Frontal cortex (tissue), 4 donors: ENCODE data around the gene GORASP2. TPM values are rescaled to one million over a fixed set of nuclear protein-coding genes. Genes with fewer than 3 reads are reported as not detected.

ENCODE experiments used
- DNase-seq, 2 donors: peaks; one replicate each; pipeline ENCODE4 v3.0.0; 2012; ENCODE audit warnings: low spot score in 2 of 2
- FAIRE-seq: peaks from 2 replicates; lab custom pipeline; 2012; peaks lifted over from hg19 to GRCh38; lab: Jason Lieb, UNC
- total RNA-seq: library from RNA; depleted of rRNA; stranded (reverse); fragments of >200 nt; gene quantifications from one replicate; pipeline ENCODE4 v1.2.3, GENCODE V29; 2014
- donor health status: control.
- donor health status: control.
- donor health status: control.

The GORASP2 gene
- total RNA-seq, 1 donor from 2014 or later, result 21.6 TPM

GRCh38 chr2:170986566-170987258, 57.7 kb downstream of the GORASP2 start:
- FAIRE-seq (no peak), DNase-seq (no peak)

DNA sequence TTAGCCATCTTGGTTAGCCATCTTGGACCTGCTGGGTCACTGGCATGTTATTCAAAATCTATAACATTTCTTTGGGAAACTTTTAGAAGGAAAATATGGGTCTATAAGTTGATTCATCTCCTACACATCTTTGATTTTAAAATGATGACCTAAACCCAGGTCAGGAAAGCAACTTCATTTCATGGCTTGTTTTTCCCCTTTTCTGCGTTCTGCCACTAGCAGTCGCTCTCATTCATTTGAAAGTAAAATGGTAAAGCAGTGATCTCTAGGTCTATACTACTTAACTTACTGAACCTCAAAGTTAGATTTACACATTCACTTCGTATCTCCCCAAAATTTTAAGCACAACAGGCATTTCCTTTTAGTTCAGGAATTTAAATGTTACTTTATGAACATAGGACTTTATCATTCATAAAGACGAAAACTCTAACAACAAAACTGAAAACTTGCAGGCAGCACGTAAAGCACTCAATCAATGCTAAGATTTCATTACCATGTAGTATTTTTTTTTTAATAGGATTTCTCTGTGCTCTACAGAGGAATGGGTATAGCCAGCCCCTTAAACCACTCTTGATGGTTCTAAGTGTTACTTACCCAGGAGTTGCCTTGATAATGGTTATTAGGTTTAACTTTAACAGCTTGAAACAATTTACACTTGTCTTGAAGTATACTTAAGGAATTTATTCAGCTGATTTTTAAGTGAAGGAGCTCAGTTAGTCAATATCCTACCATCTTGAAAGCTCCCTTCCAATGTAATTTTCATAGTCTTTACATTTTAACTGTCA, 62.5 kb downstream of the GORASP2 start:
- FAIRE-seq (no peak), DNase-seq (no peak)

GRCh38 chr2:170996316-170996715, 67.3 kb downstream of the GORASP2 start:
- DNase-seq (no peak), FAIRE-seq (no peak)

DNA sequence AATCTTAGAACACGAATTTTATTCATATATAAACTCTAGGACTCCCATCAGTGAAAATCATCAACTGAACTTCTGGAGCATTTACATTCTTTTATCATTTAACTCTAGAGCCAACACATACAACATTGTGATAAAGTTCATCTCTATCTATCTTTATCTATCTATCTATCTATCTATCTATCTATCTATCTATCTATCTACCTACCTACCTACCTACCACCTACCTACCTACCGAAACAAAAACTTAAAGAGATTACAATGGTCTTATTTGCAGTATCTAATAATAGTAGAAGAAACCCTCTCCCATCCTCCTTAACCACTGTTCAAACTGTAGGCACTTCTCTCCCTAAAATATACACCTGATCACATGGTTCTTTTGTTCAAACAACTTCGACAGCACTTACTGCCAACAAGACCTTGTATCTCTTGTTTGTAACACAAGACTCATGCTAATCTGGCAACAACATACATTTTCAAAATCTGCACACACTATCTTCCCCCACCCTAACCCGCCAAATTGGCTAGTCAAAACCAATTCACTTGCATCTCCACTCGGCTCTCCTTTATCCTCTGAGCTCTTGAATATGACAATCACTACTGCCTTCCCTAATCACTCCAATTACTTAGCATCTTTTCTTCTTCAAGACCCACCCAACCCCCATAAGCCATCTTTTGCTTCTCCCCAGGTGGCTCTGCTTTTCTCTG, 69.0 kb downstream of the GORASP2 start:
- FAIRE-seq (no peak), DNase-seq (no peak)

DNA sequence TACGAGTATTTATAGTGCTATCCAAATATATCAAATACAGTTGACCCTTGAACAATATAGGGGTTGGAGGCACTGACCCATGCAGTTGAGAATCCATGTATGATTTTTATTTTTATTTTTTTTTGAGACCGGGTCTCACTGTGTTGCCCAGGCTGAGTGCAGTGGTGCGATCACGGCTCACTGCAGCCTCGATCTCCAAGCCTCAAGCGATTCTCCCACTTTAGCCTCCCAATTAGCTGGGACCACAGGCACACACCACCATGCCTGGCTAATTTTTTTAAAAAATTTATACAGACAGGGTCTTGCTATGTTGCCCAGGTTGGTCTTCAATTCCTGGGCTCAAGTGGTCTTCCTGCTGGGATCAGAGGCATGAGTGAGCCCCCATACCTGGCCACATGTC, 70.6 kb downstream of the GORASP2 start:
- DNase-seq (no peak), FAIRE-seq (no peak)

DNA sequence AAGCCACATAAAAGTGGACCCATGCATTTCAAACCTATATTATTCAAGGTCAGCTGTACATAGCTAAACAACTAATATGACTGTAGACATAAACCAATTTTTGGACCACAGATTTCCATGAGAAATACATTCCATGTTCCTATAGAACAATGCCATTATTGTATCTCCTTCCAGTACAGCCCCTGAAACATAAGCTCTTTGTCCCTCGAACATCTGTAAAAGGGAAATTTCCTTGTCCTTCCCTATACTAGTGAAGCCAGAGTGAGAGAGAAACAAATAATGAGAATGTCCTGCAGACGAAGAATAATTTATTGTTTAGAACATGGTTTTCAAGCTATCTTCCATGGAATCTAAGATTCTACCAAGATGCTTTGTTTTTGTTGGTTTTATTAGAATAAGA, 75.3 kb downstream of the GORASP2 start:
- no peak for FAIRE-seq

DNA sequence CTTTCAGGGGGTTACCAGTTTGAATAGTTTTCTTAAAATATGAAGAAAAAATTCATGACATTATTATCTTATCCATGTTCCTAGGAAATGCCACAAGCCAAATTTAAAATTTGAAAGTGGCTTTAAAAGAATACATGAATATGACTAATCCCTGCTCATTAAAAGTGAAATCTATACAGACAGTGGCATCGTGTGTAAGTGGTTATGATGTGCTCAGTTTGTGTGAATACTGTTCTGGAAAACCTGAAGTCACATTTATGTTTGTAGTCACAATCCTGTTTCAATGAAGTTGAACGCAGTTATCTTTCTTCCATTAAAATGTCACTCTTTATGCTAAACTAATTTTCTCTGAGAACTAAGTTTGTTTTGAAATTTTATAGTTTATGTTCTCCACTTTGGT, 75.8 kb downstream of the GORASP2 start:
- DNase-seq, result no peak
- no peak for FAIRE-seq

More for the DNA sequence above, 75.3 kb downstream of the GORASP2 start:
- no peak for DNase-seq

GRCh38 chr2:171008550-171009205, 79.6 kb downstream of the GORASP2 start:
- FAIRE-seq (no peak), DNase-seq (no peak)

DNA sequence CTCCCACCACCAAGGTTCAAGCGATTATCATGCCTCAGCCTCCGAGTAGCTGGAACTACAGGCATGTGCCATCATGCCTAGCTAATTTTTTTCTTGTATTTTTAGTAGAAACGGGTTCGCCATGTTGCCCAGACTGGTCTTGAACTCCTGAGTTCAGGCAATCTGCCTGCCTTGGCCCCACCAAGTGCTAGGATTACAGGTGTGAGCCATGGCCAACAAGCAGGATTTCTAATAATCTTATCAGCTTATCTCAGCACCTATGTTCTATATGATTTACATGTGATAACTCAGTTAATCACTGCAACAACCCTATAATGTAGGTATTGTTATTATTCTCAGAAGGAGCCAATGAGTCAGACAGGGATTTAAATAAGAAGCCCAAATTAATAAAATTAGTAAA, 80.3 kb downstream of the GORASP2 start:
- FAIRE-seq (no peak), DNase-seq (no peak)

DNA sequence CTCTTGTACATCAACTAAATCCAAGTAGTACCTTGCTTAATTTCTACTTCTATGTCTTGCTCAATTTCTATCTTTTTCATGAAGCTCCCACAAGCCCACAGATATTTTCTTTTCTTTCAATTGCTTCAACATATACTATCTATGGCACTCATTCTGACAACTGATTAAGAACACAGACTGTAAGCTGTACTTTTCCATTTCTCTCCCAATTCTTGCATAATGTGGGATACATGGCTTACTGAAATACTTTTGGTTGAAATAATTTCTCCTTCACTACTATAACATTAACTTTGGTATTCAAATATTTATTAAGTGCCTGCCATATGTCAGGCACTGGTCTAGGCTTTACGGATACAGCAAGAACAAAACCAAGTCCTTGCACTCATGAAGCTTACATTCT, 84.8 kb downstream of the GORASP2 start:
- no peak for DNase-seq
- no peak for FAIRE-seq

- DNase-seq (no peak), FAIRE-seq (no peak)
Measured at GRCh38 chr2:171016125-171016524, 87.1 kb downstream of the GORASP2 start.

Other genes starting within 250 kb of the GORASP2 start
- 0.82 TPM for gene SP5, start 213.9 kb upstream of the GORASP2 start, total RNA-seq
- not detected for gene ERICH2, start 158.9 kb upstream of the GORASP2 start, total RNA-seq
- gene GAD1, start 112.4 kb upstream of the GORASP2 start, total RNA-seq, result 80.7 TPM
- gene TLK1, start 231.6 kb downstream of the GORASP2 start, total RNA-seq, result 13.5 TPM